NCI-H510A treated with DMSO at 0.1 percent for 48 hours (cell line): ENCODE data around the gene CHM.

ENCODE experiments used
- DNase-seq: peaks from one replicate; lab custom pipeline; 2025; lab: John Stamatoyannopoulos, UW

Gene CHM

DNA sequence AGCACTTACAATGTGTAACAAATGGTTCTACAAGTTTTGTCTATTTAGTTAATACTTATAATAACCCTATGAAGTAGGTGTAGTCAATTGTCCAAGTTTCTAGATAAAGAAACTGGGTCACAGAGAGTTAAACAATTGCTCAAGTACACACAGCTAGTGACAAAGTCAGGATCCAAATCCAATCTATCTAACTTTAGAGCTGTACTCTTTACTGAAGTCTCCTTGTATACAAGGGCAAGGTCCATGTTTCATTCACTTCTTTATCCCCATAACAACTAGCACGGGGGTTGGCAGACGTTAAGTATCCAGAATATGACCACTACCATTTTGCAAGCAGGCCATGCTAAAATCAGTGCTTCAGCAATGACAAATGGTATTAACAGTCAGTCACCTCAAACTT, 141.0 kb downstream of the CHM start:
- no peak for DNase-seq

DNA sequence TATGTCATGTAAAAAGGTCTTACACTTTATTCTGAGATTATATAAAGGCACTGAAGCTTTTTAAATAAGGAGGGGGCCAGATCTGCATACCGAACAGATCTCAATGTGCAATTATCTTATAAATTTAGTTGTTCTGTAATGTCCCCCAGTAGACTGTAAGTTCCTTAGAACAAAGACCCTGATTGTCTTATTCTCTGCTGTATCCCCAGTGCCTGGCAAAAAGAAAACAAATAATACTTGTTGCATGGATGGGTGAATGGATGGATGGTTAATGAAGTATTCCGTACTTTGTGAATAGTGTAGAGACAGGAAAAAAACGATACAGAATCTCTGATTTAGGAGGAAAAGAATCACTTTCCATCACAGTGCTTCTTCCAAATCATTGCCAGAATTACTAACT, 141.5 kb downstream of the CHM start:
- DNase-seq: no peak

DNA sequence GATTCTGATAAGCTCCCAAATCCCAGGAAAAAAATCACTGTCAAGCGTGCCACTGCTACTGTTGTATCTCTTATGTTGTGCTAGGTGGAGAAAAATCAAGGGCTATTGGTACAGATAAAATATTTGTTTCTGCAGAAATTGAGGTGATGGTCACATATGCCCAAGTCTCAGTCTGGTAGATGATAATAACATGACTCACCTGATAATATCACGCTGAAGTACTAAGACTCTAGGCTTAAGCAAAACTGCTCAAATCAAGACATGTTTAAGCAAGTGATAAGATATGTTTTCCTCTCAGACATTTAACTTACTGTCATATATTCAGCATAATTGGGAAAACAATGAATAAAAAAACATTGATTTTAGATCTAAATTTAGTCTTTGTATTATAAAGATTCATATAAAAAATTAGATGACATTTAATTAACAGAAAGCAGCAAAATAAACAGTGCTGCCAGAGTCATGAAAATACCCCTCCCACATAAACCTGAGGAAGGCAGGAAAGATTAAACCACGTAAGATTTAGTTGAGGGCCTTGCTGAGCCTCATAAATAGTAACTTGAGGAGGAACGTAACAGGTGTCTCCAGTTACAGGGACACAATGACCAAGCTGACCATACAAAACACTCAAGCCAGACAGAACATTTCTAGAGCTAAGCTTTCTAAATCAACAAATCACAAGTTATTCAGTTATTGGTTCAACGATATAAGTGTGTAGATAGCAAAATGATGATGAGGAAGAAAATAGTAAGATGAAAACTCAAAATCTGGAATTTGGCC, 143.5 kb downstream of the CHM start:
- peak; percentile 9 for DNase-seq

DNA sequence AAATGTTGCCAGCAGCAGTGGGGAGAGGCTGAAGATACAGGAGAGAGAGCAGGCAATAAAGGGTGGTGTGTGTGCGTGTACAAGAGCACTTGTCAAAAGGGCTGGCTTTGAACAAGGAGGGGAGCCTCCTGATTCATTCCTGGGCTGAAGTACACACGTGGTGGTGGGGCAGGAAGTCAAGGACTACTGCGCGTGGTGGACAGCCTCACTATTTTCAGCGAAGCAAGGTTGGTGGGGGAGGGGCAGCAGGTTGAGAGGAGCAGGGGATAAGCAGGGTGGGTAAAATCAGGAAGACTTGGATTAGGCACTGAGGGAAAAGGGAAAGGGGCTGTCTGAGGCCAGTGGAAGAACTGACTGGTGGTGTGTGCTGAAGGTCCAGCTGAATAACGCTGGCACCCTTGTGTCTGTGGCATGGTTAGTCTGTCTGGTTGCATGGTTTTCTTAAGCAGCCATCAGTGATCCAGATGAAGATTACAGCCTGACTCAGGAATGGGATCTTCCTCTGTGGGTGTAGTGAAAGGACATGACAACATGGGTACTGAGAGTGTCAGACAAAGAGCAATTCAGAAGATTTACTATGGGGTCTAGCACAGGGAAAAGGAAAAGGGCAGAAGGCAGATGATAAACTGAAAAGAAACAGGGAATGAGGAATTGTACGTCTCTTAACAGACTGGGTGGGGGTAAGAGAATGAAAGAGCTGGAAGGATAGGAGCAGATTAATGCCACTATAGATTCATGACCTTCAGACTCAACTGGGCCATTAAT, 149.8 kb downstream of the CHM start:
- DNase-seq: peak; percentile 20

DNA sequence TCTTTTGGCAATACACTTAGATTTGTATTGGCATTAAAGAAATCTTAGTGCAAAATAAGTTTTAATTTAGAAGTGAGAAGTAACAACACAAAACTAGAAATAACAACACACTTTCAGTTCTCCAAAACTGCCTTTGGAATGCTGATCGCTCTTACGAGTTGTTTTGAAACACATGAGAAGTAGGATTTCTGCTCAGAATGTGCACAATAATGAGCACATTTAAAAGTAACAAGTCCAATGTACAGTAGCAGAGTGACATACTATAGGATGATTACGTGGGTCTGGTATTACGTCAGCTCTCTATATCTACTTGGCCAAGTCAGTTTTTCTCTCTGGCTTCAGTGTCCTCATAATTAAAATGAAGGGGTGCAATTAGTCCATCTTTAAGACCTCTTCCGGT, 164.8 kb downstream of the CHM start:
- DNase-seq: no peak

DNA sequence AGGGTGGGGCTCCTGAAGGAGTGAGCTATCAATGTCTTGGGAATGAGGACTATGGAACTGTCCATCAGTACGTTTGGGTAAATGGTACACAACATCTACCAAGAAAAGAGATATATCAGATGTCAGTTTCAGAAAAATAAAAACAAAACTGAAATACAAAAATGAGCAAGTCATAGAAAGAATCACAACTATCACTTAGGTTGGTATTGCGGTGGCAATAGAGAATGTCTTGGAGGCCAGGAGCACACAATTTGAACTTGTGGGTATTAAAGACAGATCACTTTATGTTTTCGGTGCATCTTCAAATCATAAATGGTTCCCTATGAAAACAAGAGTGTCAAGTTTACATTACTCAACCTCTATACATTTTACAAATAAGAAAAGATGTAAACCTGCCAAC, 176.8 kb downstream of the CHM start:
- no peak for DNase-seq

DNA sequence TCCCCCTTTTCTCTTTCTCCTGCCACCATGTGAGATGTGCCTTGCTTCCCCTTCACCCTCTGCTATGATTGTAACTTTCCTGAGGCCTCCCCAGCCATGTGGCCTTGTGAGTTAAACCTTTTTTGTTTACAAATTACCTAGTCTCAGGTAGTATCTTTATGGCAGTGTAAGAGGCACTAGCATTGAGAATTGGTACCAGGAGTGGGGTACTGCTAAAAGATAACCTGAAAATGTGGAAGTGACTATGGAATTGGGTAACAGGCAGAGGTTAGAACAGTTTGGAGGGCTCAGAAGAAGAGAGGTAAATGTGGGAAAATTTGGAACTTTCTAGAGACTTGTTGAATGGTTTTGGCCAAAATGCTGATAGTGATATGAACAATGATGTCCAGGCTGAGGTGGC, 182.0 kb downstream of the CHM start:
- DNase-seq: no peak

DNA sequence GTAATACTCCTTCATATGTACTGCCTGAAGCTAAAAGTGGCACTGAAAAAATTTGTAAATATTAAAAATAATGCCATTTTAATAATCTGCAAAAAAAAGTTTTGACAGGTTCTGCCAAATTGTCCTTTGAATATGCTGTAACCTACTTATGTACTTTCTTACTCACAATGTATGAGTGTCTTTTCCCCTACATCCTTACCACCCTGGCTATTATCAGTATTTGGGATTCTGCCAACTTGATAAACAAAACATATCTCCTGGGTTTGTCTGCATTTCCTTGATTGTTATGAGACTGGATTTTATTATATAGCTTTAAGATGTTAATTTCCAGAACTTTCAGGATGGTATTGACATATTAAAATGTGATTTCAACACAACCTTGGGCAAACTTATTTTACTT, 187.9 kb downstream of the CHM start:
- DNase-seq: no peak

DNA sequence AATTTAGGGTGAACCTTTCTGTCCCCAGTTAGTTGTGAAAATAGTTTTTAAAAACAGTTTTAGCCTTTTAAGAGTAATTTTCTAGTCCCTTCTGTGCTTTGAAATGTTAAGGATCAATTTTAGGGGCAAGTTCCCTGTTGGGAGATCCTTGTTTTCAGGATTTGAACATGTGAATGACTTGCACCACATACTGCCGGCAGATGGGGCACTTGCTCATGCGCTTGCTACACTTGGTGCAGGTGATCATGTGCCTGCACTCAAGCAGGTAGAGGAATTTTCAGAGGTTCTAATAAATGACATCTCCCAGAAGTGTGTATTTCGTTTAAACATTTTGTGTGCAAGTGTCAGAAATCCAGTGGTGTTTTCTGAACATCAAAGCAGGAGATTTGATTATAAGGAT, 195.9 kb downstream of the CHM start:
- peak; percentile 17 for DNase-seq

DNA sequence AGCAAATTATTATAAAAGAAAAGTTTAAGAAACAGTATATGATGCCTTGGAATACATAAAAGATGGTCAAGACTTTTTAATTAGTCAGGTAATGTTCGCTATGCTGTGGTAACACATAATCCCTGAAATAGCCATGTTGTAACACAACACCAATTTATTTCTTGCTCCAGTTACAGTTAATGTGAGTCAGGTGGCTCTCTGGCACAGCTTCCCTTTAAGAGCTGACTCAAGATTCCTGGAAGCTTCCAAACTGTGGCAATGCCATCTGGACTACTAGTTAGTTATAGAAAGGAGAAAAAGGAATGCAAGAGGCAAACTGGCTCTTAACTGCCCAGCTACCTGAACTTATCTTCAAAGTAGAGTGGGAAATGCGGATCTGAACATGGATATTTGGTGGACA, 210.5 kb downstream of the CHM start:
- DNase-seq: no peak

DNA sequence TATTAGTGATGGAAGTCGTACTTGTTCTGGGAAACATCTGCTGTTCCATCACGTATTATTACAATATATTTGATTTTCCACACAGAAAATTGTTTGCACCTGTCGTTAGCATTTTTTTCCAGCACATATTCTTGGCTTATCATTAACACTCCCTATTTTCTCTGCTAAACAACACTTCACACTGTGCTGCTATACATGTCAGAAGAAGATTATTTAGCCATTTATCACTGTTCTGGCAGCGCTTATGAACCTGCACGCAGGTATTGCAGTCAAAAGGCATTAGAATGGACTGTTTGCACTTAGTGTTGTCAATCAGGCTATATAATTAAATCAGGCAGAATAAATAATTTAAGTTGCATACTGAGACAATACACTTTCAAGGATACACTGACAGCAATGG, 218.6 kb downstream of the CHM start:
- no peak for DNase-seq

DNA sequence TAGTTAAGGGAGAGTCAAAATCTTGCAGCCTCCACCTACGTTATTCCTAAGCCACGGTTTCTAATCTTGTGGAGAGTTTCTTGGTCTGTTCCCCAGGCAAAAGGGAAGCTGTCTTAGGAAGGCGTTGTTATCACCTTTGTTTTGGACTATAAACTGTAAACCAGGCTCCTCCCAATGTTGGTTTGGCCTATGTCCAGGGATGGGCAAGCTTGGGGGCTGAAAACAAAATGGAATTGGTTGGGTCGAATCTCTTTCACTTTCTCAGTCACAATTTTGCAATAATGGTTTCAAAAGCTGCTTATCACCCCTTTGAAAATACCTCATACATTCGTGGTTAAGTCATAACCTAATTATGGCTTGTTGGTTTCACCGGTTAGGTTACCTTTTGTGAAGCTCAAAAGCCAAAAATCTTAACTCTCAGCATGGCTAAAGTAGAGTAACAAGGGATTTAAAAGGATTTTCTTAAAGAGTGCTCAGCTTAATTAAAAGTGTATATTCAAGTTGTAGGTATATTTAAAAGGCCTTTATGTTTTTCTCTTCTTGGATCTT, 232.1 kb downstream of the CHM start:
- DNase-seq: no peak
